CD14-positive monocyte (primary cell): Measurements from ENCODE around the gene DCTD. TPM values are rescaled to one million over a fixed set of nuclear protein-coding genes. Genes with fewer than 3 reads are reported as not detected.
A peak's percentile ranks its signal among the peaks of the same experiment; 100 is the strongest.

Experiments
- DNase-seq, 3 donors: peaks; one replicate each; pipeline ENCODE4 v3.0.0-alpha.2; 2011 to 2022
- H2AFZ ChIP-seq: 2 replicates; pipeline ENCODE4 v1.6.0; 2012; ENCODE audit warnings: mild to moderate bottlenecking, low read depth, low read length, inconsistent platforms; ENCODE audit not compliant: insufficient read depth, poor library complexity, severe bottlenecking
- H3K27ac ChIP-seq, 2 donors: 1 replicate in 1 of 2; 2 replicates in 1 of 2; pipeline ENCODE4 v1.5.1; 2012 to 2013; ENCODE audit warnings: low read length in 2 of 2, control low read depth in 1 of 2, inconsistent platforms in 1 of 2, low read depth in 1 of 2, mild to moderate bottlenecking in 1 of 2
- H3K27me3 ChIP-seq, 2 donors: one replicate each; pipeline versions ENCODE4 v1.6.0 to v1.6.1; 2011 to 2013; ENCODE audit warnings: low read length in 2 of 2; ENCODE audit not compliant: control insufficient read depth in 2 of 2, insufficient read depth in 2 of 2
- H3K36me3 ChIP-seq, 2 donors: replicated peaks in 1 of 2; 1 replicate in 1 of 2; 2 replicates in 1 of 2; pipeline versions ENCODE4 v1.5.1 to v1.6.1; 2012 to 2013; ENCODE audit warnings: low read length in 2 of 2, control low read depth in 1 of 2, inconsistent platforms in 1 of 2, mild to moderate bottlenecking in 1 of 2; ENCODE audit not compliant: insufficient read depth in 2 of 2, control insufficient read depth in 1 of 2
- H3K4me1 ChIP-seq, 2 donors: 1 replicate in 1 of 2; 2 replicates in 1 of 2; pipeline versions ENCODE4 v1.5.1 to v1.6.1; 2012 to 2013; ENCODE audit warnings: low read length in 2 of 2, control low read depth in 1 of 2, inconsistent platforms in 1 of 2, mild to moderate bottlenecking in 1 of 2, moderate library complexity in 1 of 2; ENCODE audit not compliant: insufficient read depth in 2 of 2, control insufficient read depth in 1 of 2
- H3K4me2 ChIP-seq: replicated peaks from 2 replicates; pipeline ENCODE3; 2012; ENCODE audit warnings: low read length, moderate library complexity, mild to moderate bottlenecking; ENCODE audit not compliant: poor library complexity, severe bottlenecking; ENCODE audit errors: extremely low read depth
- H3K4me3 ChIP-seq, 3 experiments: fragments of 200-600 bp in 1 of 3; sonication (generic) in 1 of 3; replicated peaks in 1 of 3; 1 replicate in 2 of 3; 2 replicates in 1 of 3; pipeline ENCODE4 v1.5.1; 2011 to 2013; ENCODE audit warnings: low read length in 3 of 3, mild to moderate bottlenecking in 3 of 3, control low read depth in 2 of 3, low read depth in 2 of 3, inconsistent platforms in 1 of 3, moderate library complexity in 1 of 3
- H3K79me2 ChIP-seq: 2 replicates; pipeline ENCODE4 v1.6.0; 2012; ENCODE audit warnings: mild to moderate bottlenecking, control low read depth, inconsistent platforms, low read length, moderate library complexity; ENCODE audit not compliant: insufficient read depth
- H3K9ac ChIP-seq: 2 replicates; pipeline ENCODE4 v1.6.0; 2017; ENCODE audit warnings: low read length, mild to moderate bottlenecking; ENCODE audit not compliant: insufficient read depth, poor library complexity, severe bottlenecking
- H3K9me3 ChIP-seq, 2 donors: replicated peaks in 1 of 2; 1 replicate in 1 of 2; 2 replicates in 1 of 2; pipeline versions ENCODE4 v1.5.1 to v1.6.1; 2012 to 2013; ENCODE audit warnings: low read length in 2 of 2, control low read depth in 1 of 2; ENCODE audit not compliant: control insufficient read depth in 1 of 2, insufficient read depth in 1 of 2
- H4K20me1 ChIP-seq: 2 replicates; pipeline ENCODE4 v1.6.0; 2012; ENCODE audit warnings: mild to moderate bottlenecking, low read length, control low read depth, moderate library complexity; ENCODE audit not compliant: insufficient read depth
- H3K27ac Mint-ChIP-seq, 7 donors: one replicate each; pipeline ENCODE4 v1.8.0; 2020; ENCODE audit warnings: mild to moderate bottlenecking in 7 of 7, mixed read lengths in 7 of 7, moderate library complexity in 6 of 7, inconsistent platforms in 2 of 7
- H3K27me3 Mint-ChIP-seq, 3 donors: one replicate each; pipeline ENCODE4 v1.8.0; 2021 to 2022; ENCODE audit warnings: low read depth in 3 of 3, mild to moderate bottlenecking in 3 of 3, mixed read lengths in 3 of 3, moderate library complexity in 3 of 3, inconsistent platforms in 1 of 3
- H3K36me3 Mint-ChIP-seq, 2 donors: one replicate each; pipeline ENCODE4 v1.8.0; 2020; ENCODE audit warnings: mixed read lengths in 2 of 2, inconsistent platforms in 1 of 2, mild to moderate bottlenecking in 1 of 2
- H3K4me1 Mint-ChIP-seq: one replicate; pipeline ENCODE4 v1.8.0; 2020; ENCODE audit warnings: mild to moderate bottlenecking, mixed read lengths
- H3K4me3 Mint-ChIP-seq, 2 donors: one replicate each; pipeline ENCODE4 v1.8.0; 2020; ENCODE audit warnings: mild to moderate bottlenecking in 2 of 2, mixed read lengths in 2 of 2, moderate library complexity in 1 of 2
- H3K9me3 Mint-ChIP-seq, 7 donors: one replicate each; pipeline ENCODE4 v1.8.0; 2020 to 2022; ENCODE audit warnings: mixed read lengths in 7 of 7, mild to moderate bottlenecking in 6 of 7, moderate library complexity in 6 of 7, inconsistent platforms in 2 of 7
- WGBS: methylation state at CpG from one replicate; pipeline ENCODE4 v1.1.5; 2013; ENCODE audit warnings: missing lambda C conversion rate; ENCODE audit not compliant: insufficient coverage; 5-methylcytosine and 5-hydroxymethylcytosine counted together
- intact Hi-C, 2 donors: fragments of 100-400 bp; cut with micrococcal nuclease; formaldehyde crosslinking; loops; one replicate each; pipeline versions ENCODE4 v1.15.0 to v1.15.1; 2023
- polyA plus RNA-seq, 3 donors: library from polyadenylated mRNA; depleted of rRNA in 1 of 3; unstranded in 2 of 3; stranded (reverse) in 1 of 3; fragments of 300-500 nt in 2 of 3; fragments of >200 nt in 1 of 3; fragmentation: Illumina TruSeq in 2 of 3; gene quantifications; 1 replicate in 2 of 3; 2 replicates in 1 of 3; pipeline ENCODE4 v1.2.3, GENCODE V29; 2012 to 2021
- TF ChIP-seq, protein P1 (sequence below): fragments of 200-600 bp; IDR thresholded peaks from one replicate; pipeline ENCODE4 v1.8.0; 2022; ENCODE audit warnings: antibody characterized with exemption, mild to moderate bottlenecking

DCTD gene
- polyA plus RNA-seq, 3 donors, result 45.8 to 49.9 (median 47.8) TPM

DNA sequence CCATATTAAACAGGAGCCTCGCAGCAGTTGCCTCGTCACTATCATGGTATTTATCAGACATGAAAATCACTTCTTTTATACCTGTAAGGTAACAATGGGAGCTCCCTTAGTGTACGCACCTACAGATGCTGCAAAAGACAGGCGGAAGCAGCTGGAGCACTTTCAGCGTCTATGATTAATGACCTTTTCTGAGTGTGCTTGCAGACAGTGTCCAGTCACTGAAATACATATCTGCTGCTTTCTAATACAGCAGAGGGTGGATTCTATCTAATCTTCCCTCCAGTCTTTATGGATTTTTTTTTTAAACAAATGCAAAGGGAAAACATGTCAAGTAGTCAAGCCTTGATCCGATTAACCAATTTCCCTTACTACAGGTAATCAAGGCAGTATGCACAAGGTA, 24.1 kb downstream of the DCTD start:
- H3K27ac ChIP-seq, result no peak overlapping the region
- TF ChIP-seq, protein P1, sequence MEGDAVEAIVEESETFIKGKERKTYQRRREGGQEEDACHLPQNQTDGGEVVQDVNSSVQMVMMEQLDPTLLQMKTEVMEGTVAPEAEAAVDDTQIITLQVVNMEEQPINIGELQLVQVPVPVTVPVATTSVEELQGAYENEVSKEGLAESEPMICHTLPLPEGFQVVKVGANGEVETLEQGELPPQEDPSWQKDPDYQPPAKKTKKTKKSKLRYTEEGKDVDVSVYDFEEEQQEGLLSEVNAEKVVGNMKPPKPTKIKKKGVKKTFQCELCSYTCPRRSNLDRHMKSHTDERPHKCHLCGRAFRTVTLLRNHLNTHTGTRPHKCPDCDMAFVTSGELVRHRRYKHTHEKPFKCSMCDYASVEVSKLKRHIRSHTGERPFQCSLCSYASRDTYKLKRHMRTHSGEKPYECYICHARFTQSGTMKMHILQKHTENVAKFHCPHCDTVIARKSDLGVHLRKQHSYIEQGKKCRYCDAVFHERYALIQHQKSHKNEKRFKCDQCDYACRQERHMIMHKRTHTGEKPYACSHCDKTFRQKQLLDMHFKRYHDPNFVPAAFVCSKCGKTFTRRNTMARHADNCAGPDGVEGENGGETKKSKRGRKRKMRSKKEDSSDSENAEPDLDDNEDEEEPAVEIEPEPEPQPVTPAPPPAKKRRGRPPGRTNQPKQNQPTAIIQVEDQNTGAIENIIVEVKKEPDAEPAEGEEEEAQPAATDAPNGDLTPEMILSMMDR, result no peak
- no peaks in the 10 kb centered on the region for H3K4me1 ChIP-seq
- peaks cover 75 to 95% of the 10 kb centered on the region in 2 donors for H3K36me3 ChIP-seq
- no peaks in the 10 kb centered on the region for H3K27me3 Mint-ChIP-seq
- H3K79me2 ChIP-seq, result no peaks in the 10 kb centered on the region
- H3K4me3 ChIP-seq, result no peak overlapping the region
- no peak overlapping the region for H3K4me3 Mint-ChIP-seq
- no peak overlapping the region for H3K4me2 ChIP-seq
- H2AFZ ChIP-seq, result no peak overlapping the region
- peaks cover 87 to 94% of the 10 kb centered on the region in 2 donors for H3K36me3 Mint-ChIP-seq
- no peak for DNase-seq
- H4K20me1 ChIP-seq, result no peaks in the 10 kb centered on the region
- intact Hi-C loops, result no loop called here
- H3K27ac Mint-ChIP-seq, result no peak overlapping the region
- peaks cover 0 to 2% (median 0%) of the 10 kb centered on the region in 7 donors for H3K9me3 Mint-ChIP-seq
- H3K27me3 ChIP-seq, result no peaks in the 10 kb centered on the region
- no peak overlapping the region for H3K9ac ChIP-seq
- WGBS, result 100% methylated on average over 3 of the region's 6 CpGs
- H3K9me3 ChIP-seq, result no peaks in the 10 kb centered on the region
- H3K4me1 Mint-ChIP-seq, result no peaks in the 10 kb centered on the region

DNA sequence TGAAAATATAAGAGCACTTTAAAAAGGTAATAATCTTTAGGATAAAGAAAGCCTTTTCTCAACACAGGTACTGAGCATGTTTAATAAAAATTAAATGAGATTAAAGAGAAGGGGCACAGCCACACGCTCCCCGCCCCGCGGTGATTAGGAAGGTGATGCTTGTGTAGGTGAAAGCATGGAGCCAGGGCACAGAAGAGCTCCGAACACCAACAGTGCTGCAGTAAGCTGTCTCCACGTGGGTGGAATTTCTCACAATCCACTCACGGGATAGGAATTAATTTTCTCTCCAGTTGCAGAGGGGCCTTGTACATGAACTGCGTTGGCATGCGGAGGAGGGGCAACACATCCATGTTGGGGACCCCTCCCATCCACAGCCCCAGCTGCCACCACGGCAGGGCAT, 27.0 kb downstream of the DCTD start:
- Histone ChIP-seq H3K4me2 (no peak overlapping the region), H3K4me3 (no peak overlapping the region), H3K4me1 (no peaks in the 10 kb centered on the region), H3K27me3 (no peaks in the 10 kb centered on the region), H3K79me2 (no peaks in the 10 kb centered on the region), H4K20me1 (no peaks in the 10 kb centered on the region), H2AFZ (no peak overlapping the region), H3K9ac (no peak overlapping the region), H3K27ac (no peak overlapping the region), H3K36me3 (peaks cover 68 to 97% of the 10 kb centered on the region in 2 donors), H3K9me3 (peaks cover 3 to 7% of the 10 kb centered on the region in 2 donors)
- Mint-ChIP-seq H3K27ac (peak overlapping the region in 1 of 7 donors; percentile 74), H3K9me3 (peaks cover 0 to 11% (median 6%) of the 10 kb centered on the region in 7 donors), H3K4me3 (no peak overlapping the region), H3K27me3 (peaks cover 0 to 2% (median 0%) of the 10 kb centered on the region in 3 donors), H3K36me3 (peaks cover 90 to 99% of the 10 kb centered on the region in 2 donors), H3K4me1 (no peaks in the 10 kb centered on the region)
- intact Hi-C loops, result no loop called here
- TF ChIP-seq, protein P1, result no peak
- 96% methylated on average over 8 of the region's 10 CpGs for WGBS
- no peak for DNase-seq
